IPS-NIHi11 (cell line): ENCODE measurements around the gene RALGAPA1.
"Not testable (repeated sequence)": the region's sequence is repeated elsewhere in the genome, so short reads cannot be mapped to it uniquely, and the experiment has no call there.

Experiments
- DNase-seq: peaks from one replicate; pipeline ENCODE4 v3.0.0; 2012; ENCODE audit warnings: mixed read lengths, low spot score

RALGAPA1 gene

DNA sequence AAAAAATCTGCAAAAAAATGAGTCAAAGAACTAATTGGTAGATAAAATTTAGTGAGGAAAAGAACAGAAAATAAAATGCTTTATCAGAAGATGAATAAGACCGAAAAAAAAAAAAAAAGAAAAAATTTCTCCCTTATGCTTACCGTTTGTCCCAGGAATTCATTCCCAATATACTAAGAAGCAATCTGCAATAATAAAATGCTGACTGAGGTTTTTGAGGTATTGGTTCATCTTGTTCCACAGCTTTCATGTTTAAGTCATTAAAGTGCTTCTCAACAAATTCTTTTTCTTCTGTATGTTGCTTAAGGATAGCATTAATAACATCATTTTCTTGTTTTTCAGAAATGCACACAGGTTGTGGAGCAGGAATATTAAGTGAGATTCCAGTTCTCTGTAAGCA is 182.1 kb downstream of the RALGAPA1 start:
- DNase-seq = not testable (repeated sequence)

DNA sequence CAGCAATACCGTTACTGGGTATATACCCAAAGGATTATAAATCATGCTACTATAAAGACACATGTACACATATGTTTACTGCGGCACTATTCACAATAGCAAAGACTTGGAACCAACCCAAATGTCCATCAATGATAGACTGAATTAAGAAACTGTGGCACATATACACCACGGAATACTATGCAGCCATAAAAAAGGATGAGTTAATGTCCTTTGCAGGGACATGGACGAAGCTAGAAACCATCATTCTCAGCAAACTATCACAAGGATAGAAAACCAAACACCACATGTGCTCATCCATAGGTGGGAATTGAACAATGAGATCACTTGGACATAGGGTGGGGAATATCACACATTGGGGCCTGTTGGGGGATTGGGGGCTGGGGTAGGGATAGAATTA is 187.1 kb downstream of the RALGAPA1 start:
- DNase-seq = not testable (repeated sequence)

- DNase-seq = not testable (repeated sequence)
Observed at GRCh38 chr14:35619998-35620397, 189.1 kb downstream of the RALGAPA1 start.

- not testable (repeated sequence) for DNase-seq
Observed at GRCh38 chr14:35619461-35619860, 189.6 kb downstream of the RALGAPA1 start.

DNA sequence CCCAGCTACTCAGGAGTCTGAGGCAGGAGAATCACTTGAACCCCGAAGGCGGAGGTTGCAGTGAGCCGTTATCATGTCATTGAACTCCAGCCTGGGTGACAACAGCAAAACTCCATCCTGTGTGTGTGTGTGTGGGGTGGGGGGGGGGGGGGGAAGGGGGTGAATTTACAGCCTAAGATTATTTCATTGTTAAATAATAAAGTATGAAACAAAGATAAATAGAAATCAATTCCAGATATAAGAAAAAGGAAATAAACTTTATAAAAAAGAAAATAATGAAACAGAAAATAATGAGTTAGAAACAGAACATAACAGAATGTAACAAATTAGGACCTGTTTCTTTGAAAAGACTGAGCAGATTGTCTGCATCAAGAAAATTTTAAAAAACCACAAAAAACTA is 191.6 kb downstream of the RALGAPA1 start:
- no peak for DNase-seq

DNA sequence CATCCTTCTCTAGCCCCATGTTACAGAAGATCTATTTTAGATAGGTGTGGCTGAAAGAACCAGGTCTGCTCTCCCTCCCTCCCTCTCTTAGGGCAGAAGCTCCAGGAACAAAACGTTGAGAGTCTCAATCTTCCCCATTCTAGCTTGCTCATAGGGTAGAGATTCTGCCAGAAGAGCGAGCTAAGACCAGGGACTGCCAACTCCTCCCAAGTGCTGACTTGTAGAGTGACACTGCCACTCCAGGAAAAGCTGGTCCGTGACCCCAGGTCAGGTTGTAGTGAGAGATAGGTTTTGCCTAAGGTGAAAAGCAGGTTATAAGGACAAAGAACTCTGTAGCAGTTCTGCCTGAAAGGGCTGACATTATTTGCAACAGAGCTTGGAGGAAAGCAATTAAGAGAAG is 201.7 kb downstream of the RALGAPA1 start:
- no peak for DNase-seq

DNA sequence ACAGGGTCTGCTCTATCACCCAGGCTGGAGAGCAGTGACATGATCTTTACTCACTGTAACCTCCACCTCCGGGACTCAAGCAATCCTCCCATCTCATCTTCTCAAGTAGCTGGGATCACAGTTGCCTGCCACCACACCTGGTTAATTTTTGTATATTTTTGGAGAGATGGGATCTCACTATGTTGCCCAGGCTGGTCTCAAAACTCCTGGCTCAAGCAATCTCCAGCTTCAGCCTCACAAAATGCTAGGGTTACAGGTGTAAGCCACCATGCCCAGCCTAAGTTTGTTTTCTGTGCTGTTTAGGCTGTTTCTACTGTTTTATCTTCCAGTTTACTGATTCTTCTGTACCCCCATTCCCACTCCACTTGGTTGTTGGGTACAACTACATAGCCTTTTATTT is 208.8 kb downstream of the RALGAPA1 start:
- DNase-seq = no peak

GRCh38 chr14:35594616-35595015 is 214.5 kb downstream of the RALGAPA1 start:
- no peak for DNase-seq

DNA sequence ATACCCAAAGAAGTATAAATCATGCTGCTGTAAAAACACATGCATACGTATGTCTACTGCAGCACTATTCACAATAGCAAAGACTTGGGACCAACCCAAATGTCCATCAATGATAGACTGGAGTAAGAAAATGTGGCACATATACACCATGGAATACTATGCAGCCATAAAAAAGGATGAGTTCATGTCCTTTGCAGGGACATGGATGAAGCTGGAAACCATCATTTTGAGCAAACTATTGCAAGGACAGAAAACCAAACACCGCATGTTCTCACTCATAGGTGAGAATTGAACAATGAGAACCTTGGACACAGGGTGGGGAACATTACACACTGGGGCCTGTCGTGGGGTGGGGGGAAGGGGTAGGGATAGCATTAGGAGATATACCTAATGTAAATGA is 221.7 kb downstream of the RALGAPA1 start:
- not testable (repeated sequence) for DNase-seq

- DNase-seq = no peak
Observed at GRCh38 chr14:35578639-35579038, 230.5 kb downstream of the RALGAPA1 start.

GRCh38 chr14:35578135-35578534 is 231.0 kb downstream of the RALGAPA1 start:
- DNase-seq = no peak

- DNase-seq = no peak
Observed at GRCh38 chr14:35576856-35577255, 232.2 kb downstream of the RALGAPA1 start.

DNA sequence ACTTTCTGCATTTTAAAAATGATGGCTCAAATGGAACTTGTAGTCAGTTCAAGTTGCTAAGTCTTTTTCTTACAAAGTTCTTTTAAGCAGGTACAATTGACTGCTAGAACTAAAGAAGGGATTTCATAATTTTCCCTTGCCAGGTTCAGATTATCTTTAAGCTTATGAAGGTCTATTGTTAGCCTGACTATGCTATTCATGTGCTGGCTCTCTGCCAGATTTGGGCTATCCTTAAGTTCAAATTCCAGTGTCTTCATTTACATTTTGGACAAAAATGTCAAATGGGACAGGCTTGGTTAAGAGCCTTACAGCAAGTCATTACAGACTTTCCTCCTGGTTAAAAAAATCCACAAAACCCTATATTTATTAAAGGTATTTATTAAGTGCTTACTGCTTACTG is 232.8 kb downstream of the RALGAPA1 start:
- no peak for DNase-seq

GRCh38 chr14:35573911-35574310 is 235.2 kb downstream of the RALGAPA1 start:
- no peak for DNase-seq

DNA sequence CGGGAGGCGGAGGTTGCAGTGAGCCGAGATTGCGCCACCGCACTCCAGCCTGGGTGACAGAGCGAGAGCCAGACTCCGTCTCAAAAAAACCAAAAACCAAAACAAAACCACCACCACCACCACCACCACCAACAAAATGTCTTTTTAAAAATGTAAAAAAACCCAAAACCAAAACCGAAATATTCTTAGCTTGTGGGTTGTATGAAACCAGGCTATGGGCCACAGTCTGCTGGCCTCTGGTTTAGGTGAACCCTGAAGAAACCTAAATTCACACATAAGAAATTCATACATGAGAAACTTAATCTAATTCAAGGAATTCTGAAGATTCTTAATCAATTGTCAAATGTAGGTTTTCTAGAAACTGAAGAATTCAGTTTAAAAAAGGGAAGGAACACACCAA is 237.5 kb downstream of the RALGAPA1 start:
- DNase-seq = no peak

DNA sequence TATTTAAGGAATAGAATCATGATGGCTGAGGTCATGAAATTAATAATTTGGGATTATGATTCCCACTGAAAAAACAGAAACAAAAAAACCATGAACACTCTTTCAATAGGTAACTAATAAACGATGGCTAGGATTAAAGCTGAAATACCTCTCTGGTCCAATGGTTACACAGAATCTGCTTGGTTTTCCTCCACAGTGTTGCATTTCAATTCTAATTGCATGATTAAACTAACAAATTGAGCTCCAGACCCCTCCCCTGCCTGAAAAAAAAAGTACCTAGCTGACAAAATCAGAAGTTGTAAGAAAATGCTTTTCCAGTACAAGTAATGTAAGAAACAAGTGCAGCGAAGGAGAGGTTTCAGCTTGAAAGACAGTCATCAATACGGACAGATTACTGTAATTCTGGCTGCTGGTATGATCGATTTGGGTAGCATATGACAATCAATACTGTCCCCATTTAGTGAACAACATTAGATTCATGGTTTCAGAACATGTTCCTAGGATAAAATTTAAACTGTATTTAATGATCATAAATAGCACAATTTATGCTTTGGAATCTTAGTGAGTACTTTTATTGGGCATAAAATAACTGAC is 243.1 kb downstream of the RALGAPA1 start:
- DNase-seq = no peak

DNA sequence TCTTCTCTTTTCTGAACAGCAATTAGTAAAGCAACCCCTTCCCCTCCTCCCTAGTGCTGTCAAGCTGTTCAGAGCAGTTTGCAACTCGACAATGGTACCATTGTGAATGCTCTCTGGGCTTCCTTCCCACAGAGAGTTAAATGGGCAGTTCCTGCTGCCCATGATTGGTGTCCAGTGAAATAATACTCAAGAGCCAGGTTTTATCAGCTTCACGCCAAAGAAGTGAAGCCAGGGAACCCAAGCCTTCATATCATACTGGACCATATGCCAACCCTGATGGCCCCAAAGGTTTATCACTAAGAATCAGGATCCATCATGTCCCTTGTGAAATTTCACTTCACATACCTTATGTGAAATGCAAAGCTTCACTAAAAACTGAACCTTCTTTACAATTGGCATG is 250.4 kb downstream of the RALGAPA1 start:
- DNase-seq = peak; percentile 17

- DNase-seq = no peak
Observed at GRCh38 chr14:35557221-35557747, 251.8 kb downstream of the RALGAPA1 start.

DNA sequence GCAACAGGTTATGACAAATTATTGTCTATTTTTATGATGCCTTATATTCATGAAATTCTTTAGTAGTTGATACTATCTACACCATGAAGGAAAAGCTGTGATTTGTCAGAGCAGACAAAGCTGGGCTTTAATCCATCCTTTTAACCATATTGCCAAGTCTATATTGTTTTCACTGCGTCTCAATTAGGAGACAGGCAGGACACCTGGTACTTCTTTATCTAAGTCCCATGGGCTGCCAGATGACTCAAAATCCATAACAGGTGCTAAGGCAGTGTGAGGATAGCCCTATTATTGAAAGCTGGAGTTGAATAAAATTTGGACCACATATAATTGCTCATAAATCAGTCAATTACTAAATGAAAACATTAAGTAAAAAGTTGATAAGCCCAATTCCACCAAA is 252.5 kb downstream of the RALGAPA1 start:
- no peak for DNase-seq

GRCh38 chr14:35553808-35554207 is 255.3 kb downstream of the RALGAPA1 start:
- DNase-seq = no peak

DNA sequence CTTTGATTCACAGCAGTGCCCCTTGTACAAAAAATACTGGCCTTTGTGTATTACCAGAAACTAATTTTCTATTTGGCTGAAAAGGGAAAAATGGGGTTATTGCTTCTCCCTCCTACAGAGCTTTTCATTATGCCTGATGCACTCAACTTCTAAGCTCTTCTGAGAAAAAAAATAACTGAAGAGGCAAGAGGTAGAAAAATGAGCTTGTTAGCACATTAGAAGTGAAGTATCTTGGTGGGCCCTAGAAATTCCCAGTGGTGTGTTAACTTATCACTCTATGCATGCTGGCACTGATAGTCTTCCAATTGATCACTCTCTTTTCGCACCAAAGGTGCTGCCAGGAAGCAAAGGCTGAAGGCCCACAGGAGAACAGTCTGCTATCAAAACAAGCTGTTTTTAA is 258.0 kb downstream of the RALGAPA1 start:
- no peak for DNase-seq

DNA sequence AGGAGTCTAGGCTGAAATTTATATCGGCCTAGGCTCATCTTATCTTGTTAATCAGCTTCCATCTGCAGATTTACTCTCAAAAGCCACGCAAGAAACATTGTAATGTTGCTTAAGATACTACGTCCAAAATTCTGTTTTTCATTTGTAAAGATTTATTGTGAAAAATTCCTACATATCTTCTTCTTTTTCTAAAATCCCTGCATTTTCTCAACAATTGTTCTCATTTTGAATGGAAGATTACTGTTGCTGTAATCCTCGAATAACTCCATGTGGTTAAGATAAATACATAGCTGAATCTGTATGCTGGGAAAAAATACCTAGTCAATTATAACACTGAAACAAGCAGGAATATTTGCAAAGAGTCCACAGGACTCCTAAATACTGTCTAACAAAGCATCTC is 259.5 kb downstream of the RALGAPA1 start:
- no peak for DNase-seq

DNA sequence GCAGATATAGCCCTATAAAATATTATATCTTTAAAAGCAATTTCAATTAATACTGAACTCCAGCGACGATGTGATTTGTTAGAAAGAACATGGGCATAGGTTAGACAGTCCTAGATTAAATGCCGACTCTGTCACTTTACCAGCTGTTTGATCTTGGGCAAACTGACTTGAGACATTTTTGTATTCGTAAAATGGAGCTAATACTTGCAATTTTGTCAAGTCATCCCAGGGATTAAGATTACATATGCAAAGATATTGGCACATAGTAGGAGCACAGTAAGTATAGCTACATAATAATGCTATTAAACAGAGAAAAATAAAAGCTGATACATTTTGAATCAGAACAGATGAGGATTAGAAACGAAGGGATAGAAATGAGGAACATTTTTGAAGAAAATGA is 266.1 kb downstream of the RALGAPA1 start:
- no peak for DNase-seq

- DNase-seq = no peak
Observed at GRCh38 chr14:35539969-35540368, 269.1 kb downstream of the RALGAPA1 start.
